SH-SY5Y (cell line): ENCODE data around the gene KLKB1.

Experiments used
- GATA2 ChIP-seq: IDR thresholded peaks from 2 replicates; pipeline ENCODE4 v1.6.1; 2011; ENCODE audit warnings: mild to moderate bottlenecking, low read depth, low read length
- GATA3 ChIP-seq: IDR thresholded peaks from 2 replicates; pipeline ENCODE4 v1.6.1; 2011; ENCODE audit warnings: low read depth, mild to moderate bottlenecking, low read length, moderate library complexity

The KLKB1 gene

DNA sequence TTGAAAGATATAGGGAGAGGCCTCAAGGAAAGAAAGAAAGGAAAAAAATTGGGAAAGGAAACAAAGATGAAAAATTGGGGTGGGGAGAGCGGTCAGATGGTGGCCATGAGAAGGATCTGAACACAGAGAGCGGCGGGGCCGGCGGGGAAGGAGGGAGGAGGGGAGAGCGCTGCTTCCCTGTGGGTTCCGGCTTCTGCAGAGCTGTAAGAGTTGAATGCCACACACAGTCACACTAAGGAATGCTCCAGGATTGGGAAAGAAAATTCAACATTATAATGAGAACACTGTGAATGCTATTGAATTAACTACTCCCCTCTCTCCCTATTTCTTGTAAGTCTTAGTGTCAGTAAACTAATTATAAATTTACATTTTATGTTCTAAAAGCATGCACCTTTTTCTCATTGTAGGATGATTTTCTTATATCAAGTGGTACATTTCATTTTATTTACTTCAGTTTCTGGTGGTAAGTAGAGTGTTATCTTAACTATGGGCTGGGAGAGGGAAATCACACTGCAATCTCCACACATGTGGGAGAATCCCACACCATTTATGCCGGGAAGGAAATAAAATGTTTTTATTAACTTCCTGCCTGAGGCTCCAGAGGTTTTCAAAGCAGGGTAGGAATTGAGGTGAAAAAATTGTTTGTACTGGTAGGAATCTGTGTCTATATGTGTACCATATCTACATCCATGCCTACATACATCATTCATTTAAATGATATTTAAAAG, 39.6 kb downstream of the KLKB1 start:
- no peak for TF ChIP-seq GATA2
- TF ChIP-seq GATA3: no peak

DNA sequence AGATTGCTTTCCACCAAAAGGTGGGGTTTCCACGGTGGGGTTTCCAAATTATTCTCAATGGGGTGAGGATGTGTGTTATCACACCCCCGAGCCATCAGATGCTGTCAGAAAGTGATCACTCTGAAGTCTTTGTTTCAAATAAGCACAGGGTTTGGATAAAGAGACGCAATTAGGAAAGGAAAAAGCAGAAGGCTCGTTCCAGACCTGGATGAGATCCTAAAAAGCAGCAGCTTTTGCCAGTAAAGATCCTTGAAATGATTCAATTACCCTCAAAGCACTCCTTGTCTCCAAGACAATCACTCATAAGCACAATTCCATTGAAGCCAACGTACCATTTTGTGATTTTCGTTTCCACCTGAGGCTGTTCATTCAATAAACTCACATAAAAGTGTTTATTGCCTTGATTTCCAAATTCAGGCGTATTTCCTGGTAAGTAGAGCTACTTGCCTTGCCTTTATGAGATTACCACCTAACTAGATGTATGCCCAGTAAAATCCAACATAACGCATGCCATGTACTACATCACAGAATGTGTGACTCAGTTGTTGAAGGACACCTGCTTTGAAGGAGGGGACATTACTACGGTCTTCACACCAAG, 43.9 kb downstream of the KLKB1 start:
- no peak for TF ChIP-seq GATA2
- no peak for TF ChIP-seq GATA3

DNA sequence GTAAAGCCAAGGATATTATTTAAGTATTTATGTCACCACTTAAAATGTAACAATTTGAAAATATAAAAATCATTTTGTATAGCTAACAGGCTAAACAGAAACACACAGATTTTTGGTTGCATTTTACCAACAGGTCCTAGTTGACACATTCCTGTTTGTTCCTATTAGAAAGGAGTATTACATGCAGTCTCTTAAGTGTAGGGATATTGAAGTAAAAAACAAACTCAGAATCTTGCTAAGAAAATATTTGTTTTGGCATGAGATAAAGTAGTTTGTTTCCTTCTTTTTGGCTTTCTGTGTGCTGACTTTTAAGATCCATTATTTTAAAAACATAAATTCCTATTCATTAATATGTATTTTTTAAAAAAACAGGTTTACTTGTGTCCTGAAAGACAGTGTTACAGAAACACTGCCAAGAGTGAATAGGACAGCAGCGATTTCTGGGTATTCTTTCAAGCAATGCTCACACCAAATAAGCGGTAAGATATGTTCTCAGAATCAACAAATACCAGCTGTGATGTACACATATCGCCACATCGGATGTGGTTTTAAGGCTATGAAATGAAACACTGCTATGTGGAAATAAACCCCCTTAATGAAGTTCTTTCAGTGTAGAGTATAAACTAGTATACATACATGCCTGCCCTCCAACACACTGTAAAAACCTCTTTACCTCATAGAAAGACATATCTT, 45.5 kb downstream of the KLKB1 start:
- TF ChIP-seq GATA3 (no peak), GATA2 (no peak)

DNA sequence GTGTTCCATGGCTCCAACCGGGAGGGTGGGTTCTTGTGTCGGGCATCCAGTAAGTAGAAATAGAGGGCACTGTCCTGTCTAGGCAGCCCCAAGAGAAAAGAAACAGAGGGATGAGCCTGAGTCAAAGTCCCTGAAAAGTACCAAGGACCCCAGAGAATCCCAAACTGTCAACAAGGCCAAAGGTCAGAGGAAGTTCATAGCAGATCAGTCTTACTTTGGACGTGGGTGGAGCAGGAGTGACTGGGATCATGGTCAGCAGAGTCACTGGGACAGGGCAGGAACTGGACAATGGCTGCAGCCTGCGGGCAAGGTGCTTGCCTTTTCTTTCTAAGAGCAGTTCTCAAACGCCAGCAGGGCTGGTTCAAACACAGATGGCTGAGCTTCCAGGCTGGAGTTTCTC, 56.0 kb downstream of the KLKB1 start:
- TF ChIP-seq GATA3: no peak
- no peak for TF ChIP-seq GATA2

DNA sequence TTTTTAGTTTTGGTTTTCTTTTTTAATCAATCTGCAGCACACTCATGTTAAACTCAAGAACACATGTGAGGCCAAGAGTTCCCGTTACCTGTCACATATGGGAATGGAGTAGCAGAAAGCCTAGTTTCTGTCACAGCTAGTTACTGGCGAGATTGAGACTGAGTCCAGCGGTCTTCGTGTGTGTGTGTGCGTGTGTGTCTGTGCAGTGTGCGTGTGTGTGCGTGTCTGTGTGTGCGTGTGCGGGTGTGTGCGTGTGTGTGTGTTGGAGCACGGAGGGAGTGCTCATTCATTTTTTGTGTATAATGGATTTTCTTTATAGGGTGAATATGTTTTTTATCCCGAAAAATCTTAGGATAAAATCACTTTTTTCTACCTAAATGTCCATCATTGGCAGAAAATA, 57.8 kb downstream of the KLKB1 start:
- TF ChIP-seq GATA3 (no peak), GATA2 (no peak)

DNA sequence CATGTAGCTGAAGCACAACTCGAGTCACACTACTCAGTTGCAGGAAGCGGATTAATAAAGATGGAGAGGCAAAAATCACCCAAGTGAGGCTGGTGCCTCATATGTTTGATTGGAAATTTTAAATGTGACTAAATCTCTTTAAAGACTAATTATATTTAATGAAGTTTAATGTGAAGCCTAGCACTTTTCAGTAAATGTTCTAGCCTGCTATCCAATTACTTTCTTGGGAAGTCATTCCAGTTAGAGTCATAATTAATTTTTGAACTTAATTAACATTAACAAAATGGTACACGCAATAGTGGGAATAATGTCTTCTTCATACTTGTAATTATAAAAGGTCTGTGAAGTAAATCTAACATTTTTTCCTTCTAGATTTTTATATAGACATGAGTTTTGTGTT, 59.3 kb downstream of the KLKB1 start:
- no peak for TF ChIP-seq GATA3
- TF ChIP-seq GATA2: no peak

DNA sequence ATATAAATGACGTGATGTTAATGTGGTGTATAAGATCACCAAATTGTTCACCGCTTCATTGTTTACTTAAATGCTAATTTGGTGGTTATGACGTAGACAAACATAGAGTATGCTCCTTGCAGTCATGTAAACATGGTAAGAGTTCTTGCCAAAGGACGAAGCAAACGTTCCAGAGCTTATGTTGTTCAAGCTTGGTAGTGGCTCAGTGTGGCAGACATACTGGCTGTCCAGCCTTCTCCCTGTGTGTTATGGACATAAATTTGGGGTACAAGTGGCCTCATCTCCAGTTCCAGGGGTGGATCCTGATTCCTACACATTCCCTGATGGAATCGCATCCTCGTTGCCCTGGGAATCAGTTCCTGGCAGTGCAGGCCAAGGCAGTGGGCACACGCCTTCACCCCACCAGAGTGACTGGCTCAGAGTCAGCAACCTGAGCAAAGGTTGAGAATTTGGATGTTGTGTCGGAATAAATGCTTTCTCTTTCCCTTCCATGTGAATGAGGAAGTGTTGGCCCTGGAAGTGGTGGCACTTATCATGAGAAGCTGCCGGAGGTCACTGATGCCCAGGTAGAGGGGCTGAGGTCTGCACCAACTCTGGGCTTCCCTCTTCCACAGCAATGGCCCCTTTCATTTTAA, 64.1 kb downstream of the KLKB1 start:
- no peak for TF ChIP-seq GATA2
- TF ChIP-seq GATA3: no peak

DNA sequence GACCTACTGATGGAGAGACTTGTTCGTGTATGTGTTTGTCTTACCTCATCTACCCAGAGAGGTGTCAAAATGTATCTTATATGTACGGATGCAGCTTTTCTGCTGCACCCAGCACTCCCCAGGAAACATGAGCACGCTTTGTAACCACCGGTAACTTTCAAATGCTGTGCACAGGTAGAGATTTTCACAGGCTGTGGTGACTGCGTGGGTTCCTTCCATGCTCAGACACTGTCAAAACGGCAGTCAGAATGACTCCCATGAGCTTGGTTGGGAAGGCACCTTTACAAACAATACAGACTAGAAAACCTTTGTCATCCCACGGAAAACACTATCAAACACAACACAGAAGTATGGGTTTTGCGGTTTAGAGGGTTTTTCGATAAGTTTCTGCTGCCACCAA, 66.9 kb downstream of the KLKB1 start:
- TF ChIP-seq GATA3 (no peak), GATA2 (no peak)

DNA sequence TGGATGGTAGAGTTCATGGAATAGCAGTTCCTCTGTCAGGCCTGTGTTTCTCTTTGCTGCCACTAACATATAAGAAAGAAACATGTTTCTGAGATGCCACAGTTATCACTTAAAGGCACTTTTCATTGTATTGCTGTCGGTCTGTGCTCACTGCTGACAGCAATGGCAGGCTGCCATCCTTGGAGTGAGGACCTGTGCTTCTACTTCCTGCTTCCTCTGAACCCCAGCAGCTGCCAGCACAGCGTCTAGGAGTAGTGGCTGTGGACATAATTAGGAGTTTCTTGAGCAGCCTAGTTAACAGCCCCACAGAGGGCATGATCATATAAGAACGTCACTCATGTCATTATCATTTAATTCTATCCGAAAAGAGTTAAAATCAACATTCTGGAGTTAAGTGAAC, 69.2 kb downstream of the KLKB1 start:
- TF ChIP-seq GATA2 (no peak), GATA3 (no peak)

DNA sequence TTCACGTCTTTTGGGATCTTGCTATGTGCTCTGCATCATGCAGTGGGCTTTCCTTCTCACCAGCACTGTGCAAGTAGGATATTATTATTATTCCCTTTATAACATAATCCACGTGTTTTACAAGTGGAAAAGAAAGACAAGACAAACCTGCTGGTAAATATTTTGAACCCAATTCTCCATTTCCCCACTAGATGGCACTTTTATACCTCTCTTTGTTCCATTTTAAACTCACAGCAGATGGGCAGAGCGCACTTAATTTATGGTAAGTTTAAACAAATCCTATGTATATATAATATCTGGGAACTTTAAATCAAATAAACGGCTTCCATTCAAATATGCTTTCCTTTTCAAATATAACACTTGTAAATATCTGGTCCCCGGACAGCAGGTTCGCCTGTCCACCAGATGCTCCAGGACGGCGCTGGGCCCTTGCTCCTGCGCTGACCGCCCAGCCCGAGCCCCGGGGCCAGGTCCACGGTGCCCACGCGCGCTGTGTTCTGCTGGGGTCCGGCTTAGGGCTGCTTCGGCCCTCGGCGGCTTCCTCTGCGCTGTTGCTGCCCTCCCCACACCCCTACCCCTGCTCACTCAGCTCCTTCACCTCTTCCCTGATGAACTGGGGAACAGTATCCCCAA, 69.8 kb downstream of the KLKB1 start:
- TF ChIP-seq GATA3: no peak

DNA sequence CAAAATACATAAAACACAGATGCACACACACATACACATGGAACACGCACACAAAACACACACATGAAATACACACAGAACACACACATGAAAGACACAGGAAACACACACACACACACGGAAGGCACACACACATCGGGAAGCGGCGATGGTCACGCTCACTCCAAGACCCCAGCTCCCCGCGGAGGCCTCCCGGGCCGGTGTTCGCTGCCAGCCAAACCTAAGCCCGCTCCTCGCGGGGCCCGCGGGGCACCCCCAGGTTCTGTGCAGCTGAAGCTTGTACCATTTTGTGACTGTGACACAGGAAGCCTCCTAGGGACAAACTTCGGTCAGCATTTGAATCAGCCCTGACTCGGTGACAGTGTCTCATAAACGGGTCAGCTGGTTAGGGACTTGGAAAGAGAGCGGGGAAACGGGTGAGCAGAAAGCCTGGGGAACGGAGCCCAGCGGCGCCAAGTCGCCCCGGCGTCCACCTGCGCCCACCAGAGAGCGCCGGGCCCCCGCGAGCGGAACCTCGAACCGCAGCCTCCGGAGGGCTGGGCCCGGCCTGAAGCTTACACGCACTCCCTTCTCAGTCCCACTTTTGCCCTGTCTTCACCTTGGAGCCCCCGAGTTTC, 70.8 kb downstream of the KLKB1 start:
- TF ChIP-seq GATA2 (no peak), GATA3 (no peak)

DNA sequence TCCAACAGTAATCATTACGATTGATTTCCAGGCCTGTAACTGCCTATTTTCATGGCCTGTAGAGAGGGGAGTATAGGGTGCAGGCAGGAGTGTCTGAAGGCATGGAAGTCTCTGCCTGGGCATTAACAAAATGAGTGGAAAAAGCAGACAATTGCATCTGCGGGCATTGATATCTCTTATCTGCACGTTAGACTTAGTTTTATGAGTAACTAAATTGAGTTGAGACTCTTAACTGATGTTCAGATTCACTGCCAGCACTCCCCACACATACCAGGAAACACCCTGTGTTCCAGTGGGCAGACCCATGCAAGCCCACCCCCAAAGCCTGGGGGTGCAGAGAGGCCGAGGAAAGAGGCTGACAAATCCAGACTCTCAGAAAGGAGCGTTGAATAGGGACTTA, 72.0 kb downstream of the KLKB1 start:
- TF ChIP-seq GATA3 (0 out of 2 replicates have a peak, but pooled peaks have one; percentile 13), GATA2 (peak; percentile 79)

DNA sequence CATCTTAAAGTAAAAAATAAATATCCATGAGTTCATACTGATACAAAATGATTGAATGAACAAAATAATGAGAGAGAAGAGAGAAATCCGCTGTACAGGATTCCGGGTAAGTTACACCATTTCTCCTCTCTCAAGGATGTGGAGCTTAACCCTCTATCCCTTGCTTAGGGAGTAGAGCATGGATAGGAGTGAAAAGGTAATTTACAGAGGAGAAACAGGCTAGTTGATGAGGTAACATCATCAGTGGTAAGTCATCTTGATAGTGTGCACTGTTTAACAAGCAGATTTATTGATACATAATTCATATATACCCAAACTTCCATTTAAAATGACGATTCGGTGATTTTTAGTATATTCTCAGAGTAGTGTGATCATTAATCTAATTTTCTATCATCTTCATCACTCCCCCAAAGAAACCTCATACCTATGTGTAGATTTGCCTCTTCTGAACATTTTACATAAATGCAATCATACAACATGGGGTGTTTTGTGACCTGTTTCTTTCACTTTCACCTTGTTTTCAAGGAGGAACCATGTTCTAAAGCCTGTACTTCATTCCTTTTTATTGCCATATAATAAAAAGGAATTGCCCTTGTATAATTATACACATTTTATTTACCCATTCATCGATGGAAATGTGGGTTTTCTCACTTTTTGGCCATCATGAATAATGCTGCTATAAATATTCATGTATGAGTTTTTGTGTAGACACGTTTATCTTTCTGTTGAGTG, 73.5 kb downstream of the KLKB1 start:
- no peak for TF ChIP-seq GATA2
- no peak for TF ChIP-seq GATA3

DNA sequence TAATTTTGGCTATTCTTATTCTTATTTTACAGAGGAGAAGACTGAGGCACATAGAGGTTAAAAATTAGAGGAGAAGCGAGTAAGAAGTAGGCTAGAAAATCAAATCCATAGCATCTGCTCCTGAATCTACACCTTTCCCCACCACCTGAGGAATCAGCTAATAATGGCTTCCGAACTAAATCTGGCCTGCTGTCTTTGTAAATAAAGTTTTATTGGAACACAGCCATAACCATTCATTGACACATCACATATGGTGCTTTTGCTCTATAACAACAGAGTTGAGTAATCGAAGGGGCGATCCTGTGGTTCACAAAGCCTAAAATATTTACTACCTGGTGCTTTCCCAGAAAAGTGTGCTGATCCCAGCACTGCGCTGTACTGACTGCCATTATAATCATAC, 76.9 kb downstream of the KLKB1 start:
- TF ChIP-seq GATA3: no peak
- no peak for TF ChIP-seq GATA2

DNA sequence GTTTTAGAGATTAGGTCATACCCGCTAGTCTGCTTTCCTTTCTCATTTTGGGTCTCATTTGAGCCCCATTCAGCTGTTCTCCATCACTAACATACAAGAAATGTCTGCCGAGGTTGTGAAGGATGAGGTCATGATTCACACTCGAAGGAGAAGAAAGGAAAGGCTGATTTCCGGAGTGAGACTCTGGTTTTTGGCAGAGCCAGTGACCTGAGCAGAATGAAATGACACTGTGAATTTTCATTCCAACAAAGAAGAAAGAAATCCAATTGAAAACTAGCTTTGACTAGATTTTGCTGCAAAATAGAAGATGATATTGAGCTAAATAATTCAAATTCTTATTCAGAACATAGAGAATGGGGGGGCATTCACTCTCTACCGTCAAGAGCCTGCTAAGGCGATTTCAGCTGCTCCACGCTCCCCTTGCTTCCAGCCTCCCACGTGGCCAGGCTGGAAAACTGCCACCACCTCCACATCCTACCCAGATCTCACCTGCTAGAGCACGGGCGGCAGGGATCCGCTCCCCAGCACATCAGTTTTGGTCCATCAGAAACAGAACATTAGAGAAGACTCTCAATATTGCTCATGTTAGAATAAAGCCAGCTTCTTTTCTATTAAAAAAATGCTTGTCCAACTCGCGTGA, 77.7 kb downstream of the KLKB1 start:
- TF ChIP-seq GATA3: no peak
- TF ChIP-seq GATA2: no peak
